Activated T-helper 17 cell treated with anti-CD3 and anti-CD28 coated beads, Interleukin-2, amount 50 U/mL, for 72 hours (primary cell): Measurements from ENCODE around the gene PNKD. TPM values are rescaled to one million over a fixed set of nuclear protein-coding genes. Genes with fewer than 3 reads are reported as not detected.
A peak's percentile ranks its signal among the peaks of the same experiment; 100 is the strongest.

Experiments used
- ATAC-seq: fragments of 150-1000 bp; cut with Tn5 transposase; replicated peaks from 2 replicates; pipeline ENCODE4 v1.10.0; 2021; ENCODE audit warnings: mild to moderate bottlenecking, moderate library complexity
- H3K27ac Mint-ChIP-seq: one replicate; pipeline ENCODE4 v1.8.0; 2022; ENCODE audit warnings: mixed read lengths
- H3K27me3 Mint-ChIP-seq: one replicate; pipeline ENCODE4 v1.8.0; 2022; ENCODE audit warnings: mixed read lengths
- H3K36me3 Mint-ChIP-seq: one replicate; pipeline ENCODE4 v1.8.0; 2022; ENCODE audit warnings: low read depth, mild to moderate bottlenecking, mixed read lengths
- H3K4me1 Mint-ChIP-seq: one replicate; pipeline ENCODE4 v1.8.0; 2022; ENCODE audit warnings: mixed read lengths
- H3K4me3 Mint-ChIP-seq: one replicate; pipeline ENCODE4 v1.8.0; 2022; ENCODE audit warnings: mild to moderate bottlenecking, mixed read lengths
- H3K9me3 Mint-ChIP-seq: one replicate; pipeline ENCODE4 v1.8.0; 2022; ENCODE audit warnings: mixed read lengths
- total RNA-seq, 2 donors: library from RNA; stranded (reverse); gene quantifications; one replicate each; pipeline ENCODE4 v1.2.3, GENCODE V29; 2022

The PNKD gene
- total RNA-seq, 2 donors from 2014 or later = 21.1 to 30.9 TPM

- no peak for ATAC-seq
- Mint-ChIP-seq H3K4me1 (no peaks in the 10 kb centered on the region), H3K27me3 (no peaks in the 10 kb centered on the region), H3K9me3 (no peaks in the 10 kb centered on the region), H3K36me3 (no peaks in the 10 kb centered on the region), H3K4me3 (no peak overlapping the region), H3K27ac (peak overlapping the region; percentile 42)
These were observed 70.3 kb downstream of the PNKD start for GRCh38 chr2:218340656-218341055.

- no peaks in the 10 kb centered on the region for H3K9me3 Mint-ChIP-seq
- no peaks in the 10 kb centered on the region for H3K27me3 Mint-ChIP-seq
- H3K4me1 Mint-ChIP-seq = no peaks in the 10 kb centered on the region
- H3K27ac Mint-ChIP-seq = no peak overlapping the region
- H3K4me3 Mint-ChIP-seq = no peak overlapping the region
- ATAC-seq = no peak
- no peaks in the 10 kb centered on the region for H3K36me3 Mint-ChIP-seq
These were observed 71.1 kb downstream of the PNKD start for GRCh38 chr2:218341381-218341780.

GRCh38 chr2:218342837-218343236, 72.5 kb downstream of the PNKD start:
- Mint-ChIP-seq H3K27ac (no peak overlapping the region), H3K9me3 (no peaks in the 10 kb centered on the region), H3K4me1 (no peaks in the 10 kb centered on the region), H3K4me3 (no peak overlapping the region), H3K36me3 (no peaks in the 10 kb centered on the region), H3K27me3 (no peaks in the 10 kb centered on the region)
- ATAC-seq = no peak

- Mint-ChIP-seq H3K4me3 (no peak overlapping the region), H3K27me3 (no peaks in the 10 kb centered on the region), H3K4me1 (no peaks in the 10 kb centered on the region), H3K27ac (peak overlapping the region; percentile 62), H3K36me3 (no peaks in the 10 kb centered on the region), H3K9me3 (no peaks in the 10 kb centered on the region)
- no peak for ATAC-seq
These were observed 73.3 kb downstream of the PNKD start for GRCh38 chr2:218343591-218343990.

- peak; percentile 18 for ATAC-seq
- no peaks in the 10 kb centered on the region for H3K4me1 Mint-ChIP-seq
These were observed 73.9 kb downstream of the PNKD start for GRCh38 chr2:218344090-218344754.

GRCh38 chr2:218344755-218345417, 74.6 kb downstream of the PNKD start:
- H3K27ac Mint-ChIP-seq = no peak overlapping the region
- H3K36me3 Mint-ChIP-seq = no peaks in the 10 kb centered on the region
- ATAC-seq = no peak
- no peak overlapping the region for H3K4me3 Mint-ChIP-seq
- H3K4me1 Mint-ChIP-seq = no peaks in the 10 kb centered on the region
- no peaks in the 10 kb centered on the region for H3K27me3 Mint-ChIP-seq
- no peaks in the 10 kb centered on the region for H3K9me3 Mint-ChIP-seq

More at GRCh38 chr2:218344090-218344754, 73.9 kb downstream of the PNKD start:
- Mint-ChIP-seq H3K36me3 (no peaks in the 10 kb centered on the region), H3K9me3 (no peaks in the 10 kb centered on the region), H3K27ac (peak overlapping the region; percentile 62), H3K4me3 (no peak overlapping the region), H3K27me3 (no peaks in the 10 kb centered on the region)

- Mint-ChIP-seq H3K4me3 (no peak overlapping the region), H3K4me1 (no peaks in the 10 kb centered on the region), H3K9me3 (no peaks in the 10 kb centered on the region), H3K27me3 (no peaks in the 10 kb centered on the region), H3K27ac (no peak overlapping the region), H3K36me3 (no peaks in the 10 kb centered on the region)
- ATAC-seq = no peak
These were observed 75.3 kb downstream of the PNKD start for GRCh38 chr2:218345491-218346236.

GRCh38 chr2:218347172-218347571, 76.9 kb downstream of the PNKD start:
- no peak for ATAC-seq
- H3K27ac Mint-ChIP-seq = no peak overlapping the region

GRCh38 chr2:218354045-218354444, 83.7 kb downstream of the PNKD start:
- no peak overlapping the region for H3K4me3 Mint-ChIP-seq
- H3K27ac Mint-ChIP-seq = no peak overlapping the region
- H3K27me3 Mint-ChIP-seq = no peaks in the 10 kb centered on the region
- ATAC-seq = no peak
- no peaks in the 10 kb centered on the region for H3K4me1 Mint-ChIP-seq
- peaks cover 5% of the 10 kb centered on the region for H3K9me3 Mint-ChIP-seq
- H3K36me3 Mint-ChIP-seq = no peaks in the 10 kb centered on the region

More at GRCh38 chr2:218347172-218347571, 76.9 kb downstream of the PNKD start:
- Mint-ChIP-seq H3K4me1 (no peaks in the 10 kb centered on the region), H3K9me3 (peaks cover 5% of the 10 kb centered on the region), H3K36me3 (no peaks in the 10 kb centered on the region), H3K4me3 (no peak overlapping the region), H3K27me3 (no peaks in the 10 kb centered on the region)

GRCh38 chr2:218354850-218355443, 84.6 kb downstream of the PNKD start:
- Mint-ChIP-seq H3K9me3 (peaks cover 5% of the 10 kb centered on the region), H3K27me3 (no peaks in the 10 kb centered on the region), H3K27ac (no peak overlapping the region), H3K36me3 (no peaks in the 10 kb centered on the region), H3K4me3 (no peak overlapping the region), H3K4me1 (no peaks in the 10 kb centered on the region)
- ATAC-seq = no peak

GRCh38 chr2:218357236-218358177, 87.2 kb downstream of the PNKD start:
- Mint-ChIP-seq H3K4me3 (no peak overlapping the region), H3K27ac (no peak overlapping the region), H3K36me3 (no peaks in the 10 kb centered on the region), H3K27me3 (no peaks in the 10 kb centered on the region), H3K9me3 (no peaks in the 10 kb centered on the region), H3K4me1 (no peaks in the 10 kb centered on the region)
- no peak for ATAC-seq

GRCh38 chr2:218360453-218360852, 90.1 kb downstream of the PNKD start:
- H3K27me3 Mint-ChIP-seq = no peaks in the 10 kb centered on the region

GRCh38 chr2:218362606-218363005, 92.3 kb downstream of the PNKD start:
- H3K27ac Mint-ChIP-seq = peak overlapping the region; percentile 21
- H3K9me3 Mint-ChIP-seq = no peaks in the 10 kb centered on the region
- H3K4me1 Mint-ChIP-seq = no peaks in the 10 kb centered on the region
- no peaks in the 10 kb centered on the region for H3K27me3 Mint-ChIP-seq
- no peak overlapping the region for H3K4me3 Mint-ChIP-seq
- H3K36me3 Mint-ChIP-seq = no peaks in the 10 kb centered on the region
- no peak for ATAC-seq

More at GRCh38 chr2:218360453-218360852, 90.1 kb downstream of the PNKD start:
- no peak for ATAC-seq
- Mint-ChIP-seq H3K9me3 (no peaks in the 10 kb centered on the region), H3K27ac (no peak overlapping the region), H3K4me3 (no peak overlapping the region), H3K4me1 (no peaks in the 10 kb centered on the region), H3K36me3 (no peaks in the 10 kb centered on the region)

GRCh38 chr2:218363736-218364135, 93.4 kb downstream of the PNKD start:
- no peaks in the 10 kb centered on the region for H3K4me1 Mint-ChIP-seq
- H3K9me3 Mint-ChIP-seq = no peaks in the 10 kb centered on the region
- no peaks in the 10 kb centered on the region for H3K27me3 Mint-ChIP-seq
- ATAC-seq = no peak
- H3K27ac Mint-ChIP-seq = no peak overlapping the region
- H3K36me3 Mint-ChIP-seq = no peaks in the 10 kb centered on the region
- no peak overlapping the region for H3K4me3 Mint-ChIP-seq
